ENCODE measurements around the gene ROPN1. TPM values are rescaled to one million over a fixed set of nuclear protein-coding genes. Genes with fewer than 3 reads are reported as not detected.

Gene ROPN1
- polyA plus RNA-seq, 4 donors = 0.11 to 0.15 TPM; not detected in 2

DNA sequence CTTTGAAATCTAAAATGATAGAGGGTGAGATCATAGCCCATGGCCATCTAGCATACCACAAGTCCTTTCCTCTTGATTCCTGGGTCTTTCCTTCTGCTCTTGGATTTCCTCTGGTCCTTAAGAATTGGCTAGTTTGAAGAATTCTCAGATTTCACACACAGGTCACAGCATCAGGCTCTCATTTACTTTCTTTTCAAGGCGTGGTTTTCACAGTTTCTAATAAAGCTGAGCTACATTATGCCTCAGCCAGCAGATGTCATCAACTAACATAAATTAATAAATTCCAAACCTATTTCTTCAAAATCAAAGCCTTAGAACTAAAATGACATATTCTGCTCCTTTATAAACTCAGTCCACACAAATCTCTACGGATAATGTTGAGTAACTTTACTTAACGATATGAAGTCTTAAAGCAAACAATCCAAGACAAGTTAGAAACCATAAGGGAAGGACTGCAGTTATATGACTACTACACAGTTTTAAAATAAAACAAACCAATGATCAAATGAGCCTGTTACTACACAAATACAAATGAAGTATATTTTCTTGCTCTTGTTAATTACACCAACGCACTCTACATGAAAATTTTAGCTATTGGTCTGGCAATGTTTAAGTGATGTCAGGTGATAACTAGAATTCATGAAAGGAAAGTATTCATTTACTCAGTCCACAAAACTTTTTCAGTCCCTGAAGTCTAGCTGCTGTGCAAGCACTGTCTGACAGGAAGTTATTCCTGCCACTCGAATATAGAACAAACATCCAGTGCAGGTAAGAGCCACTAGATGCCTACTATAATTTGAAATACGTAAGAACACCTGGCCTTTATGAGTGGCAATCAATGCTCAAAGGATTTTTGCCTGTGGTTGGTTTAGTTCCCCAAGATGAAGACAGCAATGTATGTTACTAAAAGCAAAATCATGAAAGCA lies 40.1 kb downstream of the ROPN1 start:
- DNase-seq (ENCODE audit: low read depth in 4 of 4, low spot score in 3 of 4) = no peak

DNA sequence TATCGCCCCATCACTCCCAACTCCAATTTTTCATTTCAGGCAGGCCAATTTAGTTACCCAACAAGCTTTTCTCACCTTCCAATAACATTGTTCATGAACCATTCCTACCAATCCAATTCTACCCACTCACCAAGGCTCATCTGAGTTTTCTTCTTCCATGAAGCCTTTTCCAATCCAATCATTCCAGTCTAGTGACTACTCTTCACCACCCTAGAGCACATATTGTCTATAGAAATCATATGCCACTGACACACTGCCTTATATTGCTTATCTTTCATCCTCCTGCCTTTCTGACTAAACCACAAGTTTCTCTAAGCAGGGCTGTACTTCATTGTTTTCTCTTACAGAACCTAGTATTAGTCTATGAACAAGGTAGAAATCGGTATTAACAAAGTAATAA lies 42.3 kb downstream of the ROPN1 start:
- no peak for DNase-seq (ENCODE audit: low read depth in 4 of 4, low spot score in 3 of 4)

DNA sequence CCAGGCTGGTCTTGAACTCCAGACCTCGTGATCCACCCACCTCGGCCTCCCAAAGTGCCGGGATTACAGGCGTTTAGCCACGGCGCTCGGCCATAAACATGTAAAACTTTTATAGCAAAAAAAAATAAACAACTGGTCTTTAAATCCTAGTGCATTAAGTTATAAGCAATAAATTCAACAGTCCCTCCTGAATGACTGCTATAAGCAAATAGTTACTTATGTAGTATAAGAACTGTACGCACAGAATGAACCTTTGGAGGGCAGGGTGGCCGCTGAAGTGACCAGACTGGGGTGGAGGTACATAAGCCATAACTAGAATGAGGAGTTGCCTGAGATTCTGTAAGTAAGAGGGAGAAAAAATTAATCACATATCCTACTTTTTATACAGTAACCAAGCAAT lies 43.5 kb downstream of the ROPN1 start:
- DNase-seq (ENCODE audit: low read depth in 4 of 4, low spot score in 3 of 4) = no peak

DNA sequence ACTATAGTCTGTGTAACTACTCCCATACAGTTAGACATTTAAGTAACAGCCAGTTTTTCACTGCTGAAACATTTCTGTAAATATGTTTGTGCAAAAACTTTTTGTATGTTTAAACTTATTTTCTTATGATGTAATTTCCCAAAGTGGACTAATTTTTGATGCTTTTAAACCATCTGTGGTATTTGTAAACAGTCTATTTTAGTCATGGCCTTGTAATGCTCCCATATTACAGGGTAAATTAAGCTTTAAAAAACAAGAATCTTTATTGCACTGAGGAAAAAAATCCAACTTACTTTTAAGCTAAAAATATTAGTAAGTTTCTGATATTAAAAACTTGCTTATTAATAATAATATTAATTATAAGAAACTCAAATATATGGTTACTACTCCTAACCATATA lies 44.4 kb downstream of the ROPN1 start:
- DNase-seq (ENCODE audit: low read depth in 4 of 4, low spot score in 3 of 4) = no peak

DNA sequence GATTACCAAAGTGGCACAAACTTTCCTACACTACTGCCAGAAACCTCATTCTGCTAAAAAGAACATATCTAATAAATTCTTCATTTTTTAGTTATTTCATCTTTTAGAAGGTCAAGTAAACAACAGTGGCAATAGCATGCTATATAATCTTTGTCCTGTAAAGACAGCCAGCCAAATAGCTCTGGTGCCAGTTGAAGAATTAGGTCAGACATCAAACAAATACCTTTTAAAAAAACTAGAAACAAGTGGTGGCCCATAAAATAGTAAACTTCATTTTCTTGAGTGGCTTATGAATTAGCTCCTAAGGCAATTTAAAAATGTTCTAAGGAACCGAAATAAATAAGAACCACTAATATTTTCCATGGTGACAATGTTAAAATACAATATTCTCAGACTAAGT lies 50.4 kb downstream of the ROPN1 start:
- no peak for DNase-seq (ENCODE audit: low read depth in 4 of 4, low spot score in 3 of 4)

DNA sequence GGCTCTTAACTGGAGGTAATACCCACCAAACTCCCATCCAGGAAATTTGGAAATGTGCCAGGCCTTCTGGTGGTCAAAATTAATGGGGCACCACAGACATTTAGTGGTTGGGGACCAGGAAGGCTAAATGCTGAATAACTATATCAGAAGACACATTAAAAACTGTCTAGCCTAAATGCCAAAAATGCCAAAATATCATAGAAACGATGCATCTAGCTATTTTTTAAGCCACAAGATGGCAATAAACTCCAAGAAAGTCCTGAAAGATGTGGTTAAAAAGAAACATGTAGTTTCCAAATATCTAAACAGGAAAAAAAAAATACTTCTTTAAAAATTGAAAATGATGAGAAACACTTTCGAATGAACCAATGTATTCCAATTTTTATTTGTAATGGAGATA lies 50.8 kb downstream of the ROPN1 start:
- DNase-seq (ENCODE audit: low read depth in 4 of 4, low spot score in 3 of 4) = no peak

DNA sequence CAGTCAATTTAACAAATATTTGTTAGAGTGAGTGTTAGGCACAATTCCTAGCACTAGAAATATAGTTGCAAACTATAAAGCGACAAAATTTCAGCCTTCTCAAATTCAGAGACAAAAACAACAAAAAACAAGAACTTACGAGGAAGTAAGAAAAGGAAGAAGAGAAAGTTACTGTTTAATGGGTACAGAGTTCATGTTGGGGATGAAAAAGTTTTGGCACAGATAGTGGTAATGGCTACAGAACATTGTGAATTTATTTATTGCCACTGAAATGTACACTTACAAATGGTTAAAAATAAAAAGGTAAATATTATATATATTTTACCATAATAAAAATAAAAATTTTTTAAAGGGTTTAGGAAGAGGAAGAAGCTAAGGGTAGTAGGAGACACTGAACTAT lies 52.2 kb downstream of the ROPN1 start:
- DNase-seq (ENCODE audit: low read depth in 4 of 4, low spot score in 3 of 4) = no peak

DNA sequence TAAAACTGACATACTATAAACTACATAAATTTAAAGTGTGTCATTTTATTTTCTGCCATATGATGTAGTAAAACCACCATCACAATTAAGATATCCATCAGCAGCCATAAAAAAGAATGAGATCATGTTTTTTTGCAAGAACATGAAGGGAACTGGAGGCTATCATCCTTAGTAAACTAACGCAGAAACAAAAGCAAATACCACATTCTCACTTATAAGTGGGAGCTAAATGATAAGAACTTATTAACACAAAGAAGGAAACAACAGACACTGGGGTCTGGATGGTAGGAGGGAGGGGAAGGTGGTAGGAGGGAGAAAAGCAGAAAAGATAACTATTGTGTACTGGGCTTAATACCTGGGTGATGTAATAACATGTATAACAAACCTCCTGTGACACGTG lies 55.5 kb downstream of the ROPN1 start:
- DNase-seq (ENCODE audit: low read depth in 4 of 4, low spot score in 3 of 4) = no peak

DNA sequence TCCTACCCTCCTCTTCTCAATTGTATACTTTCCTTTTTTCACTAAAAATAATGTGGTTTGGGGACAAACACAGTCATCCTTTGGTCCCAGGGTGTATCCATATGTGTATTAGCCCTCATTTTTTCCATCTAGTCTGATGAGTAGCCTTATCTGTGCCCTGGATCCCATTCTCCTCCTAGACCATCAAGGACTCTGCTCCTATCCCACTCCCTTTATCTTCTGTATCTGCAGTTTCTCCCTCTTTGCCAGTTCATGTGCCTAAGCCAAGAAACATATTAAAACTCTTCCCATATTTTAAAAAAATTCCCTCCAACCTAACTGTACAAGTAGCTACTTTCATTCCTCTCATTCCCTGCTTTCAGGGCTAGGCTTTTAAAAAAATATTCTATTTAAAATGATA lies 56.1 kb downstream of the ROPN1 start:
- DNase-seq (ENCODE audit: low read depth in 4 of 4, low spot score in 3 of 4) = no peak

DNA sequence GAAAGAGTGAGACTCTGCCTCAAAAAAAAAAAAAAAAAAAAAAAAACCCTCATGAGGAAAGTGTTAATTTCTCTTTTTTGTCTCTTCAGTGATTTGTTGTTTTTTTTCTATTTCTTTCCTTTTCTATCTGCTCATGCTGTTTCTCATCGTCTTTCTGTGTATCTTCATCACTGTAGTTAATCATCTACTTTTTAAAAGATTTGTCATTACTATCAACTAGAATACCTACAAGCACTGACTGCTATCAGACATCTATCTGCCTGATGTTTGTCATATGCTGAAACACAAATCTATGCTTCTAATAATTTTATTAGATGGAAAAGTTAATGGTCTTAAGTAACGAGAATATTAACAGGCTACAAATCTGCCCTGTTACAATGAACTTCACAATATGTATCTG lies 57.7 kb downstream of the ROPN1 start:
- no peak for DNase-seq (ENCODE audit: low read depth in 4 of 4, low spot score in 3 of 4)

DNA sequence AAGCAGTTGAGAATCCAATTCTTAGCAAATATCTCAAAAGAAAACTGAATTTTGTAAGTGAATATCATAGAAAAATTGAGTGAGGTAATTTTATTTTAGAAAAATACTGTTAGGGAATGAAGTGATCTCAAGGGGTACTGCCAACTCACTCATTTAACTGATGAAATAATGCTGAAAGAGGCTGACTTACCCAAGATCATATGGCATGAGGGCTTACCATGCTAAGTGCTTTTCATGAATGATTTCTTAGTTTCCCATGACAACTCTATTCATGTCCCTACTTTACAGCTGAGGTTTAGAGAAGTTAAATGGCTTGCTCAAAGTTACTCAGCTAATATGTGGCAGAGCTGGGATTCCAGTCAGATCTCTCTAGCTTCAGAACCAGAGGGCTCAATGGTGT lies 61.5 kb downstream of the ROPN1 start:
- DNase-seq (ENCODE audit: low read depth in 4 of 4, low spot score in 3 of 4) = no peak

DNA sequence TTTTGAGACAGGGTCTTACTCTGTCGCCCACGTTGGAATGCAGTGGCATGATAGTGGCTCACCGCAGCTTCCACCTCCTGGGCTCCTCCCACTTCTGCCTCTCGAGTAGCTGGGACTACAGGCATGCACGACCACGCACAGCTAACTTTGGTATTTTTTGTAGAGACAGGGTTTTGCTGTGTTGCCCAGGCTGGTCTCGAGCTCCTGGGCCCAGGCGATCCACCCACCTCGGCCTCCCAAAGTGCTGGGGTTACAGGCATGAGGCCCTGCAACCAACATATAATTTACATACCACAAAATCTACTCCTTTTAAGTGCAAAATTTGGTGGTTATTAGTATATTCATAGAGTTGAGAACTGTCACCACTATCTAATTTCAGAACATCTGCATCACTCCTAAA lies 62.6 kb downstream of the ROPN1 start:
- DNase-seq (ENCODE audit: low read depth in 4 of 4, low spot score in 3 of 4) = no peak

DNA sequence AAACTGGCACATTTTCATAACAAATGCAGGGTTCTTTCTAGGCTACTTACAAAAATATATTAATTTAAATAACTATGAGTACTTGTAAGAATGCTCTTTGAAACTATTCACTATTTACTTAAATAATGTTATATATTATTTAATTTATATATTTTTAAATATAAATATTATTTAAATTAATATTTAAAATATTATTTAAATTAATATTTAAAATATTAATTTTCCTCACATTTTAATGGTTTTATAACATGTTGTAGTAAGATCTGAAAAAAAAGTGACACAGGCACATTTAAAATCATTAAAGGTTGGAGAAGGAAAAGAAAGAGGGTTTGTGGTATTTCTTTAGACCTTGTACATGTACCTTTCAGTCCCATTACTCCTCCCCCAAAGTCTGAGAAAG lies 65.5 kb downstream of the ROPN1 start:
- no peak for DNase-seq (ENCODE audit: low read depth in 4 of 4, low spot score in 3 of 4)

DNA sequence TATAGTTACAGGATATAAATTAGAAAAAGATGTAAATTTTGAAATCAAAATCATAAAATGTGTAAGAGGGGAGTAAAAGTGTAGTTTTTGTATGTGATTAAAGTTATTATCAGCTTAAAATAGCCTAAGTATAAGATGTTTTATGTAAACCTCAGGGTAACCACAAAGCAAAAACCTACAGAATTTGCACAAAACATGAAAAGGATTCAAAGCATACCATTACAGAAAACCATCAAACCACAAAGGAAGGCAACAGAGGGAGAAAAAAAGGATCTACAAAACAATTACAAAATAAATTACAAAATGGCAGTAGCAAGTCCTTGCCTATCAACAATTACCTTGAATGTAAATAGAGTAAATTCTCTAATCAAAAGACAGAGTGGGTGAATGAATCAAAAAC lies 71.1 kb downstream of the ROPN1 start:
- no peak for DNase-seq (ENCODE audit: low read depth in 4 of 4, low spot score in 3 of 4)

DNA sequence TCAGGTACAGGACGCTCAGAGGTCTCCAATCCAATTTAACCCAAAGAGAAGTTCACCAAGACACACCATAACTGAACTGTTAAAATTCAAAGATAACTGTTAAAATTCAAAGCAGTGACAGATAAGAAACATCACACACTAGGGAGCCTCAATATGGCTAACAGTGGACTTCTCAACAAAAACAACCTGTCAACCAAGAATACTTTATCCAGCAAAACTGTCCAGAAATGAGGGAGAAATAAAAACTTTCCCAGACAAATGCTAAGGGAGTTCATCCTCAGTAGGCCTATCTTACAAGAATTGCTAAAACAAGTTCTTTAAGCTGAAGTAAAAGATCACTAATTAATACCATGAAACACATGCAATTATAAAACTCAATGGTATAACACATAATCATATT lies 71.5 kb downstream of the ROPN1 start:
- DNase-seq (ENCODE audit: low read depth in 4 of 4, low spot score in 3 of 4) = peak in 1 of 4 donors; percentile 4

DNA sequence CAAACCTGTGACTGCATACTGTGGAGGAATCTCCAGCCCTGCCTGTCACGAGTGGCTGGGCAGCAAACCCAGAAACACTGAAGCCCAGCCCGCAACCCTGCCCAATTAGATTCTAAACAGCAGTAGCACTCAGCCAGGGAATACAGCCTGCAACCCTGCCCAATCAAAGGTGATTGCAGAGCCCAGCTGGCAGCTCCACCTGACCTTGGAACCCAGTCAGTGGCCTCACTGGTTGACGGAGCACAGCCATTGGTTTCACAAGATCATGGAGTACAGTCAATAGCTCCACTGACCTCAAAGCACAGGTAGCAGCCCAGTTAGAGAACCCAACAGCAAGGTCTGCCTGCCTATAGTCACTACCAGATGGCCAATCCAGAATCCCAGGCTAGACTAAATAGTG lies 72.6 kb downstream of the ROPN1 start:
- no peak for DNase-seq (ENCODE audit: low read depth in 4 of 4, low spot score in 3 of 4)

Other genes with a start within 250 kb of the ROPN1 start
- gene MYLK, start 107.8 kb downstream of the ROPN1 start, polyA plus RNA-seq (ENCODE audit: insufficient read length in 4 of 4) = 100 to 1,000 TPM; 129 to 170 (median 136) TPM
- 100 to 1,000 TPM in 3 of 4 donors, 10 to 100 TPM in 1; 96.3 to 175 (median 150) TPM for gene CCDC14, start 30.9 kb downstream of the ROPN1 start, polyA plus RNA-seq (ENCODE audit: insufficient read length in 4 of 4)
- gene KALRN, start 41.2 kb upstream of the ROPN1 start, polyA plus RNA-seq (ENCODE audit: insufficient read length in 4 of 4) = 10 to 100 TPM; 18.8 to 28.1 (median 27.7) TPM